OCI-LY1 (cell line): ENCODE data around the gene DNLZ.
"Not testable (repeated sequence)": the region's sequence is repeated elsewhere in the genome, so short reads cannot be mapped to it uniquely, and the experiment has no call there.

Experiments used
- EZH2 ChIP-seq: fragments of 200-600 bp; sonication (generic), shearing (Covaris generic); IDR thresholded peaks from 2 replicates; pipeline ENCODE4 v1.8.0; 2017; ENCODE audit warnings: borderline replicate concordance, mixed run types, mild to moderate bottlenecking, antibody characterized with exemption, low read length, moderate library complexity, mixed read lengths
- TF ChIP-seq, protein P1 (sequence below): fragments of 200-600 bp; sonication (generic), shearing (Covaris generic); IDR thresholded peaks from 2 replicates; pipeline ENCODE4 v1.5.1; 2017; ENCODE audit warnings: mild to moderate bottlenecking, antibody characterized with exemption, low read length, moderate library complexity, mixed read lengths

DNA sequence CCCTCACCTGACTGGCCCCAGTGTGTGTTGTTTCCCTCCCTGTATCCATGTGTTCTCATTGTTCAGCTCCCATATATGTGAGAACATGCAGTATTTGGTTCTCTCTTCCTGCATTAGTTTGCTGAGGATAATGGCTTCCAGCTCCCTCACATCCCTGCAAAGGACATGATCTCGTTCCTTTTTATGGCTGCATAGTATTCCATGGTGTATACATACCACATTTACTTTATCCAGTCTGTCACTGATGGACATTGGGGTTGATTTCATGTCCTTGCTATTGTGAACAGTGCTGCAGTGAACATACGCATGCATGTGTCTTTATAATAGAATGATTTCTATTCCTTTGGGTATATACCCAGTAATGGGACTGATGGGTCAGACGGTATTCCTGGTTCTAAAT is 43.6 kb downstream of the DNLZ start:
- TF ChIP-seq, protein P1, sequence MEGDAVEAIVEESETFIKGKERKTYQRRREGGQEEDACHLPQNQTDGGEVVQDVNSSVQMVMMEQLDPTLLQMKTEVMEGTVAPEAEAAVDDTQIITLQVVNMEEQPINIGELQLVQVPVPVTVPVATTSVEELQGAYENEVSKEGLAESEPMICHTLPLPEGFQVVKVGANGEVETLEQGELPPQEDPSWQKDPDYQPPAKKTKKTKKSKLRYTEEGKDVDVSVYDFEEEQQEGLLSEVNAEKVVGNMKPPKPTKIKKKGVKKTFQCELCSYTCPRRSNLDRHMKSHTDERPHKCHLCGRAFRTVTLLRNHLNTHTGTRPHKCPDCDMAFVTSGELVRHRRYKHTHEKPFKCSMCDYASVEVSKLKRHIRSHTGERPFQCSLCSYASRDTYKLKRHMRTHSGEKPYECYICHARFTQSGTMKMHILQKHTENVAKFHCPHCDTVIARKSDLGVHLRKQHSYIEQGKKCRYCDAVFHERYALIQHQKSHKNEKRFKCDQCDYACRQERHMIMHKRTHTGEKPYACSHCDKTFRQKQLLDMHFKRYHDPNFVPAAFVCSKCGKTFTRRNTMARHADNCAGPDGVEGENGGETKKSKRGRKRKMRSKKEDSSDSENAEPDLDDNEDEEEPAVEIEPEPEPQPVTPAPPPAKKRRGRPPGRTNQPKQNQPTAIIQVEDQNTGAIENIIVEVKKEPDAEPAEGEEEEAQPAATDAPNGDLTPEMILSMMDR = not testable (repeated sequence)
- TF ChIP-seq EZH2 = not testable (repeated sequence)
